Ectodermal cell (in vitro differentiated cells): ENCODE data around the gene FAM200B.

ENCODE experiments used
- H3K27ac ChIP-seq: 2 replicates; pipeline ENCODE4 v1.7.0; 2013; ENCODE audit warnings: mild to moderate bottlenecking, low read depth, low read length; ENCODE audit not compliant: insufficient read depth, poor library complexity, severe bottlenecking
- H3K27me3 ChIP-seq: 2 replicates; pipeline ENCODE4 v1.7.0; 2013; ENCODE audit warnings: mild to moderate bottlenecking, low read length; ENCODE audit not compliant: insufficient read depth, control insufficient read depth, poor library complexity, severe bottlenecking
- H3K36me3 ChIP-seq: one replicate; pipeline ENCODE4 v1.7.0; 2013; ENCODE audit warnings: low read length; ENCODE audit not compliant: control insufficient read depth, insufficient read depth
- H3K4me1 ChIP-seq: one replicate; pipeline ENCODE4 v1.7.0; 2013; ENCODE audit warnings: low read length; ENCODE audit not compliant: control insufficient read depth, insufficient read depth
- H3K4me3 ChIP-seq: 2 replicates; pipeline ENCODE4 v1.7.0; 2013; ENCODE audit warnings: low read depth, low read length, control low read depth; ENCODE audit not compliant: insufficient read depth
- H3K9me3 ChIP-seq: 2 replicates; pipeline ENCODE4 v1.7.0; 2013; ENCODE audit warnings: mild to moderate bottlenecking, low read length, moderate library complexity; ENCODE audit not compliant: control insufficient read depth
- WGBS, 2 experiments: methylation state at CpG; one replicate each; pipeline ENCODE4 v1.1.7; 2013; ENCODE audit warnings: missing lambda C conversion rate in 2 of 2; 5-methylcytosine and 5-hydroxymethylcytosine counted together

FAM200B gene

DNA sequence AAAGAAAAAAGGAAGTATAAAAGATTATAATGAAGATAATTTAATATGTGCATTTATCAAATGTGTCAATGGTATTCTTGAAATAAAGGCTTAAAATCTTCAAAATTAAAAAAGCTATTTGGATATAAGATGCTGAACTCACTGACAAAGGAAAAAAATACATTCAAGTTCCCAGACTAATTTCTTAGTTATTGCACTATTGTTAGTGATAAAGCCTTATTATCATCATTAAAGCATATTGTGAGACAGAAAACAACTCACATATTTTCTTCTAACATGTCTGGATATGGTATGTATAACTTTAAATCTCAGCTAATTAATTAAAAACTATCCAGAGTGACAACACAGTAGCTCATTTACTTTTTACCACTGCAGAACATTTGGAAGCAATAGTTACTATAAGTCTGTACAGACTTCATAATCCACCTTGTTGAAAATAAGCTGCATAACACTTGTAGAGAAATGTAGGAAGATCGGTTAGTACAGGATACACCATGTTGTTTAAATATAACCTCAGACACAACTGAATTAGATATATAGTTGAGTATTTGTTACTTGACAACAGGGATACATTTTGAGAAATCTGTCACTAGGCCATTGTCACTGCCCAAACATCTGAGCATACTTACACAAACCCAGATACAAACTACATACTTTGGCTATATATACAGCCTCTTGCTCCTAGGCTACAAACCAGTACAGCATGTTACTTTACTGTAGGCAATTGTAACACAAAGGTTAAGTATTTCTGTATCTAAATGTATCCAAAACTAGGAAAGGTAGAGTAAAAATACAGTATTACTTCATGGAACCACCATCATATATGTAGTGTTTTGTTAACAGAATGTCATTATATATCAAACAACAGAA, 12.8 kb upstream of the FAM200B start:
- no peaks in the 10 kb centered on the region for H3K4me1 ChIP-seq
- no peaks in the 10 kb centered on the region for H3K9me3 ChIP-seq
- peaks cover 3% of the 10 kb centered on the region for H3K36me3 ChIP-seq
- no peak overlapping the region for H3K27ac ChIP-seq
- H3K27me3 ChIP-seq: no peaks in the 10 kb centered on the region
- WGBS, 2 experiments: no CpG with 5 or more reads among the region's 1 CpG
- no peak overlapping the region for H3K4me3 ChIP-seq

DNA sequence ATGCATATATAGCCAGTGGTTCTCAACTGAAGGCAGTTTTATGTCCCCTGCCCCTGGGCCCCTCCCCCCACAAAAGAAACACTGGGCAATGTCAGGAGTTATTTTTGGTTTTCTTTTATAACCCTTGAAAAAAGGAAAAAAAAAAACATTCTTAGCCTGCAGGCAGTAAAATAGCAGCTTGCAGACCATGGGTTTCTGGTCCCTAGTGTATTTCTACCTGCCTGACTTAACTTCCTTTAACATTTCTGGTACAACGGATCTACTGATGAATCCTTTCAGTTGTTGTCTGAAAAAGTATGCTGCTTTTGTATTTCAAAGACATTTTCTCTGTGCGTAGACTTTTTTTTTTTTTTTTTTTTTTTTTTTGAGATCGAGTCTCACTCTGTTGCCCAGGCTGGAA, 11.1 kb upstream of the FAM200B start:
- Histone ChIP-seq H3K36me3 (peaks cover 3% of the 10 kb centered on the region), H3K27me3 (no peaks in the 10 kb centered on the region), H3K4me1 (no peaks in the 10 kb centered on the region), H3K9me3 (no peaks in the 10 kb centered on the region), H3K4me3 (no peak overlapping the region), H3K27ac (no peak overlapping the region)
- 98 to 100% methylated on average over 3 of the region's 3 CpGs for WGBS, 2 experiments

DNA sequence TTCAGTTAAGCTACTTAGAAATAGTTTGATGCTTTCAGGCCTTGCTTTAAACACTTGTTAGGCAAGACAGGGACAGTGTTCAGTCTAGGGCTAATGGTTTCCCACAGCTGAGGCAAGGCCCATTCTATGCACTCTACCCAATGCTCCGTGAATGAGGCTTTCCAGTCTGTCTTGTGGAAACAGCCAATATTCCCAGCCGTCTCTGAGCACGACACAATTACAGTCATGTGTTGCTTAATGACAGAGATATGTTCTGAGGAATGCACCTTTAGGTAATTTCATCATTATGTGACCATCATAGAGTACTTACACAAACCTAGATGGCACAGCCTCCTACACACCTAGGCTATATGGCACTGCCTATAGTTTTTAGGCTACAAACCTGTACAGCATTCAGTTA, 9.5 kb upstream of the FAM200B start:
- Histone ChIP-seq H3K9me3 (no peaks in the 10 kb centered on the region), H3K27me3 (no peaks in the 10 kb centered on the region), H3K36me3 (peaks cover under 1% of the 10 kb centered on the region), H3K4me3 (no peak overlapping the region), H3K4me1 (no peaks in the 10 kb centered on the region), H3K27ac (no peak overlapping the region)
- WGBS, 2 experiments: 97 to 98% methylated on average over 3 of the region's 3 CpGs

DNA sequence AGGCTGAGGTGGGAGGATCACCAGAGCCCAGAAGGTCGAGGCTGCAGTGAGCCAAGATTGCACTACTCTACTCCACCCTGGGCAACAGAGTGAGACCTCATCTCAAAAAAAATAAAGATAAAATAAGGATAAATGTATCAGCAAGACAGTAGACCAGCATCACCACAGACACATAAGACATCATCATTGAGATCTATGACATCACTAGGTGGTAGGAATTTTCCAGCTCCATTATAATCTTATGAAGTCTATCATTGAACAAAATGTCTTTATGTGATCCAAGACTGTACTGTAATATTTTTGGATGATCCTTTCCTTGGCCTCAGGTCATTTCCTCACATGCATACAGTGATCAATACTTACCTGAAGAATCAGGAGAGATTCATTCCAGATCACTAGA, 8.3 kb upstream of the FAM200B start:
- Histone ChIP-seq H3K9me3 (no peaks in the 10 kb centered on the region), H3K36me3 (no peaks in the 10 kb centered on the region), H3K27me3 (no peaks in the 10 kb centered on the region), H3K4me1 (no peaks in the 10 kb centered on the region), H3K4me3 (no peak overlapping the region), H3K27ac (no peak overlapping the region)
- 80 to 90% methylated on average over 1 of the region's 1 CpG for WGBS, 2 experiments

DNA sequence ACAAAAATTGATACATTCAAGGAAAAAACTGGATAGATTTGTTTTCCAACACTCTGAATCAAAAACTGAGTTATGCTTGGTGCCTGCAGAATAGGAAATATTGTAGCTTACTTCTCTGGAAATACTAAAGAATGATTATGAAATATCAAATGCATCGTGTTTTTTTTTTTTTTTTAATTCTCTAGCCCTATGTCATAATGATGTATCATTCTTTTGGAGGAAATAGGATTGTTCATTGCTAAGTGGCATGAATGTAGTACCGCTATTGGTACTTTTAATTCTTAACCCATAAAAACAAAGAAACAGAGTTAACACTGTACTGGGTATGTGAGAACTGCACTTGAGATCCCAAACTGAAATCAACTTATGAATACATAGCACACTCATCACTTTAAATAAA, 7.6 kb upstream of the FAM200B start:
- Histone ChIP-seq H3K9me3 (no peaks in the 10 kb centered on the region), H3K27ac (no peak overlapping the region), H3K36me3 (no peaks in the 10 kb centered on the region), H3K4me3 (no peak overlapping the region), H3K27me3 (no peaks in the 10 kb centered on the region), H3K4me1 (no peaks in the 10 kb centered on the region)
- 100% methylated on average over 2 of the region's 2 CpGs; no CpG with 5 or more reads in 1 of the 2 experiments for WGBS, 2 experiments

DNA sequence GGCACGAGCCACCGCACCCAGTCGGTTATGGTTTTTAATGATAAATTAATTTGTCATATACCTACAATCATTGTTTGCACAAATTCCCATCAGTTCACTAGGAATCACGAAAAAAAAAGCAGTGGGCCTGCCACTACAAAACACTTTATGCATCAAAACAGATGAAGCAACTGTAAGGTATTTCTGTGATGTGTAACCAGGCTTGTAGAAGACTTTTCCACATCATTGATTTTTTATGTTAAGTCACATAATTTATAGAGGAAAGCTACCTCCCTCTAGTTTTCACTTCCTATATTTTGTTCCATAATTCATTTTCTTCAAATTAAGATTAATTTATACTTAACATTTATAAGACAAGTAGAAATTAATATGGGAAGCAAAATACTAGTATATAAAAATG, 6.7 kb upstream of the FAM200B start:
- WGBS, 2 experiments: 96 to 100% methylated on average over 1 to 4 of the region's 4 CpGs
- Histone ChIP-seq H3K27ac (no peak overlapping the region), H3K9me3 (no peaks in the 10 kb centered on the region), H3K27me3 (no peaks in the 10 kb centered on the region), H3K4me3 (no peak overlapping the region), H3K4me1 (no peaks in the 10 kb centered on the region), H3K36me3 (no peaks in the 10 kb centered on the region)

DNA sequence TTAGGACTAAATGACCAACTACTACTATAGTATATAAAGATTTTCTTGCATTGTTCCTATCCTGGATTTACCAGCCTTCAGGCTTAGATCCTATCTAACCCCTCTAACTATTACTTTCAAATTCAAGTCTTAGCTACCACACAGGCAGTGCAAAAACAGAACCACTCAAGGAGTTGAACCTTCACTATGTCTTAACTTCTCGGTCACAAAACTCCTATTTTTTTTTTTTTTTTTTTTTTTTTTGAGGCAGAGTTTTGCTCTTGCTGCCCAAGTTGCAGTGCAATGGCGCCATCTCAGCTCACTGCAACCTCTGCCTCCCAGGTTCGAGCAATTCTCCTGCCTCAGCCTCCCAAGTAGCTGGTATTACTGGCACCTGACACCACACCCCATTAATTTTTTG, 6.3 kb upstream of the FAM200B start:
- H3K9me3 ChIP-seq: no peaks in the 10 kb centered on the region
- WGBS, 2 experiments: 90 to 93% methylated on average over 3 of the region's 3 CpGs
- no peak overlapping the region for H3K4me3 ChIP-seq
- no peaks in the 10 kb centered on the region for H3K4me1 ChIP-seq
- H3K27ac ChIP-seq: no peak overlapping the region
- H3K36me3 ChIP-seq: no peaks in the 10 kb centered on the region
- no peaks in the 10 kb centered on the region for H3K27me3 ChIP-seq

DNA sequence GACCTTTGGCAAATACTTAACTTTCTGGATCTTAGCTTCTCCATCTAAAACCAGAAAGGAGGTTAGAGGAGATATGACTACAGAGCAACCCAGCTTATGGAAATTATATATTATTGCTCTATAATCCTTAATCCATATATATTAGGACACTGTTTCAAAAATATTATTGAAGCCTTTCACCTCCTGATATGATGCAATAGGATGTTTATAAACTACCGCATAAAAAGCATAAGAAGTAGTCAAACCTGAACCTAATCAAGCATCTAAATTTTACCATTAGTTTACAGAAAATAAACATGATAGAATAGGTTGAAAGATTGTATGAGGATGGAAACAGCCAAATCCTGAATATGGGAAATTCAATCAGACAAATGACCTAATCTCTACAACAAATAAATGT, 5.6 kb upstream of the FAM200B start:
- H3K4me3 ChIP-seq: no peak overlapping the region
- H3K4me1 ChIP-seq: no peaks in the 10 kb centered on the region
- no peaks in the 10 kb centered on the region for H3K36me3 ChIP-seq
- WGBS, 2 experiments: no CpG with 5 or more reads among the region's 1 CpG
- no peak overlapping the region for H3K27ac ChIP-seq
- H3K9me3 ChIP-seq: no peaks in the 10 kb centered on the region
- H3K27me3 ChIP-seq: no peaks in the 10 kb centered on the region

DNA sequence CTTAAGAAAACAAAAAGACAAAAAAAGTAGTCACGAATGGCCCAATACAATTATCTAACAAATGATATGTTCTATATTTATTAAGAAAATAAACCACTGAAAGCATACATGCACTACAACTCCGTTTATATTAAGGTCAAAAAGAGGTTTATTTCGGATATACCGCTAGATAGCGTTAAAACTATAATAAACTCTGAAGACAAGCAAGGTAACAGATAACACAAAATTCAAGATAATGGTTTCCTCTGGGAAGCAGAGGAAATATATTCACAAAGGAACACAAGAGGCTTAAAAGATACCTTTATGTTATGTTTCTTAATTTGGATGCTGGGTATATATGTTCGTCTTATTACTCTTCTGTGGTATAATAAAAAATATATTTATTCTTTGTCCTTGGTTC, 4.7 kb upstream of the FAM200B start:
- Histone ChIP-seq H3K9me3 (no peaks in the 10 kb centered on the region), H3K4me1 (no peaks in the 10 kb centered on the region), H3K36me3 (no peaks in the 10 kb centered on the region), H3K27me3 (no peaks in the 10 kb centered on the region), H3K27ac (no peak overlapping the region), H3K4me3 (no peak overlapping the region)
- WGBS, 2 experiments: 92 to 97% methylated on average over 4 to 5 of the region's 6 CpGs

DNA sequence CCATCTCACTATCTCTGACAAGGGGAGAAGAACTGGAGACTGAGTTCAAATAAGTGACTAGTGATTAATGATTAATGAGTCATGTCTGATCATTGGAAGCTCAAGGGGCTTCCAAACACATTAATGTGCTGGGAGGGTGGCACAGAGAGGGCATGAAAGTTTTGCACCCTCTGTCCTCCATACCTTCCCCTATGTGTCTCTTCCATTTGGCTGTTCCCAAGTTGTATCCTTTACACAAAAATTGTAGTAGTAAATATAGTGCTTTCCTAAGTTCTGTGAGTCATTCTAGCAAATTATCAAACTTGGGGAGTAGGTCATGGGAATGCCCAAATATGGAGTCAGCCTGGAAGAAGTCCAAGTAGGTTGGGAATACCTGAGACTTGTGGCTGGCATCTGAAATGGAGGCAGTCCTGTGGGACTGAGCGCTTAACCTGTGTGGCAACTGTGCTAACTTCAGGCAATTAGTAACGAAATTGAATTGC, 4.1 kb upstream of the FAM200B start:
- Histone ChIP-seq H3K4me3 (no peak overlapping the region), H3K4me1 (no peaks in the 10 kb centered on the region), H3K27me3 (no peaks in the 10 kb centered on the region), H3K9me3 (no peaks in the 10 kb centered on the region), H3K27ac (no peak overlapping the region), H3K36me3 (no peaks in the 10 kb centered on the region)
- 96 to 98% methylated on average over 2 of the region's 2 CpGs for WGBS, 2 experiments
